Kidney glomerular epithelial cell (primary cell): ENCODE data around the gene MEIS2.
A peak's percentile ranks its signal among the peaks of the same experiment; 100 is the strongest.

Source experiments
- DNase-seq: peaks from one replicate; lab custom pipeline; 2025; lab: John Stamatoyannopoulos, UW

MEIS2 gene

GRCh38 chr15:37100109-37100965, at the start of gene MEIS2:
Gene MEIS2 (minus strand): TSS chr15:37100549. CDS start chr15:37099466, 1,083 bp downstream.
- peak; percentile 80 for DNase-seq

GRCh38 chr15:37149146-37149545, 48.8 kb upstream of the MEIS2 start:
- DNase-seq, result peak; percentile 18

- DNase-seq, result peak; percentile 31
Measured at GRCh38 chr15:37148714-37149113, 48.4 kb upstream of the MEIS2 start.

GRCh38 chr15:37143351-37143750, 43.0 kb upstream of the MEIS2 start:
- no peak for DNase-seq

GRCh38 chr15:37142371-37142770, 42.0 kb upstream of the MEIS2 start:
- DNase-seq, result peak; percentile 46

GRCh38 chr15:37140531-37141058, 40.2 kb upstream of the MEIS2 start:
- no peak for DNase-seq

- no peak for DNase-seq
Measured at GRCh38 chr15:37138591-37139215, 38.4 kb upstream of the MEIS2 start.

- no peak for DNase-seq
Measured at GRCh38 chr15:37137221-37137620, 36.9 kb upstream of the MEIS2 start.

GRCh38 chr15:37136666-37137065, 36.3 kb upstream of the MEIS2 start:
- DNase-seq, result no peak

GRCh38 chr15:37135225-37135624, 34.9 kb upstream of the MEIS2 start:
- DNase-seq, result no peak

GRCh38 chr15:37134699-37135131, 34.4 kb upstream of the MEIS2 start:
- DNase-seq, result peak; percentile 15

GRCh38 chr15:37134244-37134643, 33.9 kb upstream of the MEIS2 start:
- no peak for DNase-seq

- DNase-seq, result peak; percentile 6
Measured at GRCh38 chr15:37133602-37134001, 33.3 kb upstream of the MEIS2 start.

GRCh38 chr15:37132826-37133417, 32.6 kb upstream of the MEIS2 start:
- DNase-seq, result no peak

- DNase-seq, result no peak
Measured at GRCh38 chr15:37131621-37132020, 31.3 kb upstream of the MEIS2 start.

- no peak for DNase-seq
Measured at GRCh38 chr15:37130356-37130755, 30.0 kb upstream of the MEIS2 start.

GRCh38 chr15:37125143-37125542, 24.8 kb upstream of the MEIS2 start:
- DNase-seq, result no peak

GRCh38 chr15:37124331-37124730, 24.0 kb upstream of the MEIS2 start:
- no peak for DNase-seq

GRCh38 chr15:37122703-37123102, 22.4 kb upstream of the MEIS2 start:
- no peak for DNase-seq

- no peak for DNase-seq
Measured at GRCh38 chr15:37121492-37121891, 21.1 kb upstream of the MEIS2 start.

- DNase-seq, result no peak
Measured at GRCh38 chr15:37117030-37117429, 16.7 kb upstream of the MEIS2 start.

- no peak for DNase-seq
Measured at GRCh38 chr15:37115538-37115937, 15.2 kb upstream of the MEIS2 start.
